Endothelial cell of umbilical vein (primary cell): ENCODE measurements around the gene RNF186.
"Not testable (repeated sequence)": the region's sequence is repeated elsewhere in the genome, so short reads cannot be mapped to it uniquely, and the experiment has no call there.

Source experiments
- POLR2AphosphoS5 ChIP-seq: IDR thresholded peaks from 2 replicates; pipeline ENCODE4 v1.6.1; 2012; ENCODE audit warnings: low read depth, mild to moderate bottlenecking, control low read depth, low read length, moderate library complexity; ENCODE audit not compliant: insufficient read depth
- TF ChIP-seq, protein P1 (sequence below), 2 donors: IDR thresholded peaks; 1 replicate in 1 of 2; 2 replicates in 1 of 2; pipeline ENCODE4 v1.5.1; 2011; ENCODE audit warnings: low read length in 2 of 2, mild to moderate bottlenecking in 2 of 2, moderate library complexity in 2 of 2, control low read depth in 1 of 2, inconsistent platforms in 1 of 2, low read depth in 1 of 2; ENCODE audit not compliant: insufficient read depth in 1 of 2; ENCODE audit errors: extremely low read depth in 1 of 2

- TF ChIP-seq, protein P1, sequence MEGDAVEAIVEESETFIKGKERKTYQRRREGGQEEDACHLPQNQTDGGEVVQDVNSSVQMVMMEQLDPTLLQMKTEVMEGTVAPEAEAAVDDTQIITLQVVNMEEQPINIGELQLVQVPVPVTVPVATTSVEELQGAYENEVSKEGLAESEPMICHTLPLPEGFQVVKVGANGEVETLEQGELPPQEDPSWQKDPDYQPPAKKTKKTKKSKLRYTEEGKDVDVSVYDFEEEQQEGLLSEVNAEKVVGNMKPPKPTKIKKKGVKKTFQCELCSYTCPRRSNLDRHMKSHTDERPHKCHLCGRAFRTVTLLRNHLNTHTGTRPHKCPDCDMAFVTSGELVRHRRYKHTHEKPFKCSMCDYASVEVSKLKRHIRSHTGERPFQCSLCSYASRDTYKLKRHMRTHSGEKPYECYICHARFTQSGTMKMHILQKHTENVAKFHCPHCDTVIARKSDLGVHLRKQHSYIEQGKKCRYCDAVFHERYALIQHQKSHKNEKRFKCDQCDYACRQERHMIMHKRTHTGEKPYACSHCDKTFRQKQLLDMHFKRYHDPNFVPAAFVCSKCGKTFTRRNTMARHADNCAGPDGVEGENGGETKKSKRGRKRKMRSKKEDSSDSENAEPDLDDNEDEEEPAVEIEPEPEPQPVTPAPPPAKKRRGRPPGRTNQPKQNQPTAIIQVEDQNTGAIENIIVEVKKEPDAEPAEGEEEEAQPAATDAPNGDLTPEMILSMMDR (IDR thresholded peaks at IDR 0.05; ENCODE audit: extremely low read depth in 1 of 2, insufficient read depth in 1 of 2, low read depth in 1 of 2, low read length in 2 of 2), result not testable (repeated sequence)
- TF ChIP-seq POLR2AphosphoS5, result not testable (repeated sequence)
Measured at GRCh38 chr1:19849307-19849706, 34.2 kb upstream of the RNF186 start.
